Measurements from ENCODE around the gene PDGFRB. TPM values are rescaled to one million over a fixed set of nuclear protein-coding genes. Genes with fewer than 3 reads are reported as not detected.

PDGFRB gene
- total RNA-seq, 1 donor from 2014 or later: 4.6 TPM

GRCh38 chr5:150189326-150189725, 33.7 kb upstream of the PDGFRB start:
- TF ChIP-seq, protein P1, sequence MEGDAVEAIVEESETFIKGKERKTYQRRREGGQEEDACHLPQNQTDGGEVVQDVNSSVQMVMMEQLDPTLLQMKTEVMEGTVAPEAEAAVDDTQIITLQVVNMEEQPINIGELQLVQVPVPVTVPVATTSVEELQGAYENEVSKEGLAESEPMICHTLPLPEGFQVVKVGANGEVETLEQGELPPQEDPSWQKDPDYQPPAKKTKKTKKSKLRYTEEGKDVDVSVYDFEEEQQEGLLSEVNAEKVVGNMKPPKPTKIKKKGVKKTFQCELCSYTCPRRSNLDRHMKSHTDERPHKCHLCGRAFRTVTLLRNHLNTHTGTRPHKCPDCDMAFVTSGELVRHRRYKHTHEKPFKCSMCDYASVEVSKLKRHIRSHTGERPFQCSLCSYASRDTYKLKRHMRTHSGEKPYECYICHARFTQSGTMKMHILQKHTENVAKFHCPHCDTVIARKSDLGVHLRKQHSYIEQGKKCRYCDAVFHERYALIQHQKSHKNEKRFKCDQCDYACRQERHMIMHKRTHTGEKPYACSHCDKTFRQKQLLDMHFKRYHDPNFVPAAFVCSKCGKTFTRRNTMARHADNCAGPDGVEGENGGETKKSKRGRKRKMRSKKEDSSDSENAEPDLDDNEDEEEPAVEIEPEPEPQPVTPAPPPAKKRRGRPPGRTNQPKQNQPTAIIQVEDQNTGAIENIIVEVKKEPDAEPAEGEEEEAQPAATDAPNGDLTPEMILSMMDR (conservative IDR thresholded peaks at IDR 0.05; ENCODE audit: low read depth, low read length): no peak
- no peak overlapping the region for H3K4me3 ChIP-seq (ENCODE audit: low read depth, low read length)
- DNase-seq (ENCODE audit: low read depth): no peak

DNA sequence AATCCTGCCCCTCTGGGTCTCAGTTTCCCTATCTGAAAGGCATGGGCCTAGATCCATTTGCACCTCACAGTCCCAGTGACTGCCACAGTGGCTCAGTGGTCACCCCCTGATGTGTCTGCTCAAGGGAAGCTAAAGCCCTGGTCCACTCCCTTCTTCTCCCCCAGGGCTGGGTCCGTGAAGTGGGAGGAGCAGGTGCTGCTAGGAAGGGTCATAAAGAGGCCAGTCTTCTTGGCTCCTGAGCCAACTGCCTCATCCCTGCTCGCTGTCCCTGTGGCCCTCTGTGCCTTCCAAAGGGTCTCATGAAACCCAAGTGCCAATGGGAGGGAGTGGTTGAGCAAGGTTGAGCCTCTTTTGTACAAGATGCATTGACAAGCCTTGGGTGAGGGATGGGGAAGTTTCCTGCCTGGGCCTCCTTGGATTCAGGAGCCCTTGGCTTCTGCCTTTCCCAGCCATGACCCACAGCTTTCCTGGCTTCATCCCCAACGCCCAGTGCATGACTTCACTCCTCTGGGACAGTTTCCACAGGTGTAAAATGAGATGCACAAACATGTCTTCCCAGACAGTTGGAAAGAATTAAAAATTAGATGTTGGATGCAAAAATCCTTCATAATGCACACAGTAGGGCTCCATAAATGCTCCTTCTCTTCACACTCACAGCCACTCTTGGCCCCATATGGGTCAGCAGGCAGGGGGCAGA, 32.6 kb upstream of the PDGFRB start:
- DNase-seq (ENCODE audit: low read depth): no peak
- H3K4me3 ChIP-seq (ENCODE audit: low read depth, low read length): no peak overlapping the region
- TF ChIP-seq, protein P1 (conservative IDR thresholded peaks at IDR 0.05; ENCODE audit: low read depth, low read length): no peak

DNA sequence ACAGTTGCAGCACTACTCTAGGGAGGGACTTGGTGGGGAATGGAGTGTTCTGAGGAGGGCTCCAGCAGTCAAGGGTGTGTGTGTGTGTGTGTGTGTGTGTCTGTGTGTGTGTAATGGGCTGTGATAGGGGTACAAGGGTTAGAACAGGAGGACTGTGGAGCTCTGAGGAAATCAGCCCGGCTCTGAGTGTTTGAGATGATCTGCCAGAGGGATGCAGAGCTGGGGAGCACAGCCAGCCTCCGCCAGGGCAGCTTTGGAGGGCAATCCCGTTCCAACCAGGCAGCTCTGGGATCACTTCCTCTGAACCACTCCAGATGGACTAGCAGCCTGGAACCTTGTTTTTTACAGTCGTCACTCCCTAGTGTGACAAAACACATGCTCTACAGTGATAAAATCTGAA, 31.3 kb upstream of the PDGFRB start:
- no peak for DNase-seq (ENCODE audit: low read depth)
- TF ChIP-seq, protein P1 (conservative IDR thresholded peaks at IDR 0.05; ENCODE audit: low read depth, low read length): no peak
- no peak overlapping the region for H3K4me3 ChIP-seq (ENCODE audit: low read depth, low read length)

DNA sequence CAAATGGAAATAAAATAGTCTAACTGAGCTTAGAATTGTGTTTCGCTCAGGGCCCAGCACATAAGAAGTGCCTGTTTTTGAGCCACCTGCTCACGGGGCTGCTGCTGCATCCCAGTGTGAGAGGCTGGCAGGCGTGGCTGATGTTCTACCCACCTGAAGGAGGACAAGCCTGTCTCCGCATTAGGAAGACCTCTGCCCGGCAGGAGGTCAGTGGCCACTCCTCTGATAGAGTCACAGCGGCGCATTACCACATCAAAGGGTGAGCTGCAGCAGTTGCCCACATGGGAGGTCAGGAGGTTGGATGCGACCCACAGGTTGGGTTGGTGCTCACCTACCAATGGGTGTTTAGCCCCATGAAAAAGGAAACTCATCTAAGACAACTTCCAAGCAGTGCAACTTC, 30.5 kb upstream of the PDGFRB start:
- DNase-seq (ENCODE audit: low read depth): no peak
- H3K4me3 ChIP-seq (ENCODE audit: low read depth, low read length): no peak overlapping the region
- TF ChIP-seq, protein P1 (conservative IDR thresholded peaks at IDR 0.05; ENCODE audit: low read depth, low read length): no peak

DNA sequence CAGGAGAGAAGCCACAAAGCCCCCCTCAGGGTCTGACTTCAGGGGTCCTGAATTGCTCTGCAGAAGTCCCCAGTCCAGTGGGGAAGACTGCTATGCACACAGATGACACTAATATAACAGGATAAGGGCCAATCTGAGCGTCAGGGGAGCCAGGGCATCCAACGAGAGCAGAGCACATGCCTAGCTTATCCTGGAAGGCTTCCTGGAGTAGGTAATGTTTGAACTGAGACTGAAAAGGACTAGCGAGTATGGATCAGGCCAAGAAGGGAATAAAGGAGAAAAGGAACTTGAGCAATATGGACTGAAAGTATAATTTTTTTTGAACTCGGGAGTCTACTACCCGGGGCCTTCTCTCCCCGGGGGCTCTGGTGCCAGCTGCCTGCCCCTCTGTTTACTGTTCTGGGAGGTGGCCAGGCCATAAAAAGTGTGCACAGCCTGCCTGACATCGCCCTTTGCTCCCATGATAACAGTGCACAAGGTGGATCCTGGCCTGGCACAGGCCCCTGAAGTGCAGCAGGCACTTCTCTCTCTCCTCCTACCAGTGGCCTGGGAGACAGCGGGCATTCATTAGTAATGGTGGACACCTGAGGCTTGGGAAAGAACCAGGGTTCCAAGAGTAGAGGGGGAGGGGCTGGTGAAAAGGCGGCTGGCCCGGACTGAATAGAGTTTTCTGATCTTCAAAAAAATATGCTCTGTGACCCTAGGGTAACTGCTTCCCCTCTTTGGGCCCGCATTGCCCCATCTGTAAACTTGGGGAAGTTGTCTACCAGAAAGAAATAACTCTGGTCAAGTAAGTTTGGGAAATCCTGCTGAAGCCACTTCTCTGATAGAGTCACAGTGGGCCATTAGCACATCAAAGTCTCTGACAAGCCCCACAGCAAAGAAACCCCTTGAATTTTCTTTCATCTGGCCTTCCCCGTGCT, 29.6 kb upstream of the PDGFRB start:
- DNase-seq (ENCODE audit: low read depth): no peak
- no peak overlapping the region for H3K4me3 ChIP-seq (ENCODE audit: low read depth, low read length)
- TF ChIP-seq, protein P1 (conservative IDR thresholded peaks at IDR 0.05; ENCODE audit: low read depth, low read length): no peak

- no peak for DNase-seq (ENCODE audit: low read depth)
- TF ChIP-seq, protein P1 (conservative IDR thresholded peaks at IDR 0.05; ENCODE audit: low read depth, low read length): no peak
- no peak overlapping the region for H3K4me3 ChIP-seq (ENCODE audit: low read depth, low read length)
Observed at GRCh38 chr5:150184006-150184405, 28.4 kb upstream of the PDGFRB start.

Data from epithelial cell of proximal tubule (primary cell).